ACC112 (cell line): ENCODE data around the gene KRT80.
"Not testable (repeated sequence)": the region's sequence is repeated elsewhere in the genome, so short reads cannot be mapped to it uniquely, and the experiment has no call there.

Experiments
- H2AFZ ChIP-seq: fragments of 200-600 bp; sonication (generic); one replicate; pipeline ENCODE4 v1.6.0; 2017; ENCODE audit warnings: antibody characterized with exemption, low read length; ENCODE audit not compliant: unreplicated experiment
- H3K27ac ChIP-seq: fragments of 200-600 bp; sonication (generic); 2 replicates; pipeline ENCODE4 v1.5.1; 2014; ENCODE audit warnings: low read depth, mild to moderate bottlenecking, antibody characterized with exemption, low read length, moderate library complexity
- H3K27me3 ChIP-seq: fragments of 200-600 bp; sonication (generic); 2 replicates; pipeline ENCODE4 v1.6.1; 2014; ENCODE audit warnings: mild to moderate bottlenecking, antibody characterized with exemption, low read length, moderate library complexity, mixed read lengths; ENCODE audit not compliant: insufficient read depth
- H3K36me3 ChIP-seq: fragments of 200-600 bp; sonication (generic); 2 replicates; pipeline ENCODE4 v1.6.1; 2016; ENCODE audit warnings: mild to moderate bottlenecking, antibody characterized with exemption, low read length, moderate library complexity, mixed read lengths; ENCODE audit not compliant: insufficient read depth
- H3K4me1 ChIP-seq: fragments of 200-600 bp; sonication (generic); one replicate; pipeline ENCODE4 v1.6.1; 2016; ENCODE audit warnings: low read length, mixed read lengths; ENCODE audit not compliant: insufficient read depth, unreplicated experiment, control insufficient read depth
- H3K4me3 ChIP-seq: fragments of 200-600 bp; sonication (generic); 2 replicates; pipeline ENCODE4 v1.5.1; 2014; ENCODE audit warnings: mild to moderate bottlenecking, low read depth, low read length
- H3K79me2 ChIP-seq: fragments of 200-600 bp; sonication (generic); one replicate; pipeline ENCODE4 v1.6.0; 2016; ENCODE audit warnings: low read length; ENCODE audit not compliant: control insufficient read depth, unreplicated experiment, insufficient read depth

KRT80 gene

GRCh38 chr12:52191841-52192791, at the start of gene KRT80:
KRT80 (minus strand) TSS chr12:52192014; CDS start chr12:52191902, 112 bp downstream.
- no peaks in the 10 kb centered on the region for H3K36me3 ChIP-seq

DNA sequence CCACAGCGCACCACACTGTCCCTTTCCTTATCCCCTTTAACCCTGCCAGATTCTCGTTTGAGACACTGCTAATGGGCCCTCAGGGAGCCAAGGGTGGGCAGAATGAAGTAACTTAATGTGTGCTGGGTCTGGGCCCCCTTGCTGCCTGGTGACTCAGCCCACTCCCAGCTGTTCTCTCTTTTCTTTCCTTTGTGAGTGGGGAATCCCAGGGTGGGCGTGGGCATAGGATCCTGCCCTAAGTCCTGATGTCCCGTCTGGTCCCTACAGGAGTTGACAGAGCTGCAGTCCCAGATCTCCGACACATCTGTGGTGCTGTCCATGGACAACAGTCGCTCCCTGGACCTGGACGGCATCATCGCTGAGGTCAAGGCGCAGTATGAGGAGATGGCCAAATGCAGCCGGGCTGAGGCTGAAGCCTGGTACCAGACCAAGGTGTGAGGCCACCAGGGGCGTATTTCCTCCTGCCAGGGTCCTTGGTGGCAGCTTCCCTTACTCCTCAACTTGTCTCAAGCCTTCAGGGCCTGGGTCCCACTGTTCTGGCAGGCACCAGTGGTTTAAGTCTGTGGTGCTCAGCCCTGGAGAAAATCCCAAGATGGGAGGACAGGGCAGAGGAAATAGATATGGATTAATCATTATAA, 49.5 kb upstream of the KRT80 start:
- Histone ChIP-seq H3K27me3 (no peaks in the 10 kb centered on the region), H3K27ac (no peak overlapping the region), H3K4me1 (peaks cover 74% of the 10 kb centered on the region), H3K79me2 (peaks cover 11% of the 10 kb centered on the region), H3K4me3 (no peak overlapping the region), H2AFZ (no peak overlapping the region), H3K36me3 (no peaks in the 10 kb centered on the region)

More at GRCh38 chr12:52191841-52192791, at the start of gene KRT80:
- H3K4me3 ChIP-seq = no peak within 1 kb of the TSS
- no peak within 1 kb of the TSS for H2AFZ ChIP-seq
- peaks cover 60% of the 10 kb centered on the region for H3K4me1 ChIP-seq
- no peaks in the 10 kb centered on the region for H3K27me3 ChIP-seq
- H3K27ac ChIP-seq = peak within 1 kb of the TSS; percentile 78
- H3K79me2 ChIP-seq = no peaks in the 10 kb centered on the region

DNA sequence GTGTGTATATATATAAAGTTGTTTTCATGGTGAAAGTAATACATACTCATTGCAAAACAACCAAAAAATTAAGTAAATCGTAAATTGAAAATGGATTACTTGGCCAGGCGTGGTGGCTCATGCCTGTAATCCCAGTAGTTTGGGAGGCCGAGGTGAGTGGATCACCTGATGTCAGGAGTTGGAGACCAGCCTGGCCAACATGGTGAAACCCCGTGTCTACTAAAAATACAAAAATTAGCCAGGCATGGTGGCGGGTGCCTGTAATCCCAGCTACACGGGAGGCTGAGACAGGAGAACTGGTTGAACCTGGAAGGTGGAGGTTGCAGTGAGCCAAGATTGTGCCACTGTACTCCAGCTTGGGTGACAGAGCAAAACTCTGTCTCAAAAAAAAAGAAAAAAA, 48.4 kb upstream of the KRT80 start:
- not testable (repeated sequence) for H3K4me3 ChIP-seq, H3K79me2 ChIP-seq, H3K36me3 ChIP-seq, H3K27ac ChIP-seq, H3K27me3 ChIP-seq, H2AFZ ChIP-seq
- H3K4me1 ChIP-seq = peaks cover 73% of the 10 kb centered on the region

DNA sequence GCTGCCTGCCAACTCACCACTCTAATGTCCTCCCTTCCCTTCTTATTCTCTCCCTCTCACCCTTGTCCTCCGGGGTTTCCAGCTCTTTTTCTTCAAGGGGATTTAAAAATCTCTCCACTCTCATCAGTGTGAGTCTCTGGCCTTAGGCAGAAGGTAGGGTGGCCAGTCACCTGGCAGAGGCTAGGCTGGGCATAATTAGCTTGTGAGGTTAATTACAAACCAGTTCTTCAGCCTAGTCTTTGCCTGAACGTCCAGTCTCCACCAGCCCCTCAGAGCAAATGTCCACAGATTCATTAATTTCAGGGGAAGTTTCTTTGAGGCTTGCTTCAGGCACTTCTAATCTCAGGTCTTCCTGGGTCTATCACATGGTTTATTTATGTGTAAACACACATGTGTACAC, 48.0 kb upstream of the KRT80 start:
- H3K27ac ChIP-seq = no peak overlapping the region; the same call in 1 of the 2 replicates
- no peaks in the 10 kb centered on the region for H3K79me2 ChIP-seq
- no peaks in the 10 kb centered on the region for H3K27me3 ChIP-seq
- H3K4me3 ChIP-seq = no peak overlapping the region
- peaks cover 73% of the 10 kb centered on the region for H3K4me1 ChIP-seq
- no peaks in the 10 kb centered on the region for H3K36me3 ChIP-seq
- no peak overlapping the region for H2AFZ ChIP-seq

- Histone ChIP-seq H3K36me3 (no peaks in the 10 kb centered on the region), H3K4me1 (peaks cover 72% of the 10 kb centered on the region), H2AFZ (no peak overlapping the region), H3K27me3 (no peaks in the 10 kb centered on the region), H3K79me2 (no peaks in the 10 kb centered on the region), H3K4me3 (no peak overlapping the region), H3K27ac (no peak overlapping the region)
Observed at GRCh38 chr12:52238916-52239646, 47.3 kb upstream of the KRT80 start.

- H2AFZ ChIP-seq = no peak overlapping the region
- H3K4me1 ChIP-seq = peaks cover 65% of the 10 kb centered on the region
- H3K27me3 ChIP-seq = no peaks in the 10 kb centered on the region
- H3K27ac ChIP-seq = peak overlapping the region; percentile 43
- no peaks in the 10 kb centered on the region for H3K79me2 ChIP-seq
- no peaks in the 10 kb centered on the region for H3K36me3 ChIP-seq
- no peak overlapping the region for H3K4me3 ChIP-seq
Observed at GRCh38 chr12:52238207-52238840, 46.5 kb upstream of the KRT80 start.

- H3K4me3 ChIP-seq = no peak overlapping the region
- H3K27ac ChIP-seq = no peak overlapping the region
- H3K79me2 ChIP-seq = no peaks in the 10 kb centered on the region
Observed at GRCh38 chr12:52236386-52237050, 44.7 kb upstream of the KRT80 start.

GRCh38 chr12:52235822-52236361, 44.1 kb upstream of the KRT80 start:
- no peaks in the 10 kb centered on the region for H3K79me2 ChIP-seq
- H3K27ac ChIP-seq = peak overlapping the region; percentile 58

More at GRCh38 chr12:52236386-52237050, 44.7 kb upstream of the KRT80 start:
- Histone ChIP-seq H3K4me1 (peaks cover 63% of the 10 kb centered on the region), H3K27me3 (no peaks in the 10 kb centered on the region), H2AFZ (no peak overlapping the region), H3K36me3 (no peaks in the 10 kb centered on the region)

DNA sequence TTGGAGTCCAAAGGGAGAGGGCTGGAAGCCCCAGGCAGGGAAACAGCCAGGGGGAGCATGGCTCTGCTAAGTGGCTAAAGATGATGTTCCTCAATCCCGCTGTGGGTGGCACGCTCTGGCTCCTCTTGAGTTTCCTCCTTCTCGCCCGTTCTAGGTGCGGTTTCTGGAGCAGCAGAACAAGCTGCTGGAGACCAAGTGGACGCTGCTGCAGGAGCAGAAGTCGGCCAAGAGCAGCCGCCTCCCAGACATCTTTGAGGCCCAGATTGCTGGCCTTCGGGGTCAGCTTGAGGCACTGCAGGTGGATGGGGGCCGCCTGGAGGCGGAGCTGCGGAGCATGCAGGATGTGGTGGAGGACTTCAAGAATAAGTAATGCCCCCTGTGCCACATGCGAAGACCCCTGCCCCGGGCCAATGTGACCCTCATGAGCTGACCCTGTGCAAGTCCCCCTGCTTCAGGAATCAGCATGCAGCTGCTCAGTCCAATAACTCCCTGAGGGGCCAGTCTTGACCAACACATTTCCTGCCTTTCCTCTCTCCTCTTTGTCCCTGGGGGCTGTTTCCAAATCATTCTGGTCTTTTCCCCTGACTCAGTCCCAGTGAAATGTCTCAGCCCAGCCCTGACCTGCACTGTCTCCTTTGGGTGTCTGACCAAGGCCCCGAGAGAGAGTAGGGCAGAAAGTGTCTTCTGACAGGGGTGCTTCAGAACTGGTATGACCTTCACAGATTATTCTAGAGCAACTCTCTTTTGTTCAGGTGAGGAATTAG, 43.4 kb upstream of the KRT80 start:
- Histone ChIP-seq H2AFZ (no peak overlapping the region), H3K79me2 (no peaks in the 10 kb centered on the region), H3K36me3 (no peaks in the 10 kb centered on the region), H3K27me3 (no peaks in the 10 kb centered on the region), H3K4me1 (peaks cover 70% of the 10 kb centered on the region), H3K4me3 (peak overlapping the region; percentile 41; the same call in 1 of the 2 replicates), H3K27ac (peak overlapping the region; percentile 95)

More at GRCh38 chr12:52235822-52236361, 44.1 kb upstream of the KRT80 start:
- peaks cover 64% of the 10 kb centered on the region for H3K4me1 ChIP-seq
- no peaks in the 10 kb centered on the region for H3K36me3 ChIP-seq
- no peaks in the 10 kb centered on the region for H3K27me3 ChIP-seq
- no peak overlapping the region for H3K4me3 ChIP-seq
- no peak overlapping the region for H2AFZ ChIP-seq
